Activated CD4-positive, alpha-beta T cell treated with anti-CD3 and anti-CD28 coated beads, Interleukin-2, amount 50 U/mL, for 48 hours (primary cell): Measurements from ENCODE around the gene AGAP1.

Experiments used
- DNase-seq, 2 experiments: peaks; one replicate each; pipeline ENCODE4 v3.0.0-alpha.2; 2020

AGAP1 gene

DNA sequence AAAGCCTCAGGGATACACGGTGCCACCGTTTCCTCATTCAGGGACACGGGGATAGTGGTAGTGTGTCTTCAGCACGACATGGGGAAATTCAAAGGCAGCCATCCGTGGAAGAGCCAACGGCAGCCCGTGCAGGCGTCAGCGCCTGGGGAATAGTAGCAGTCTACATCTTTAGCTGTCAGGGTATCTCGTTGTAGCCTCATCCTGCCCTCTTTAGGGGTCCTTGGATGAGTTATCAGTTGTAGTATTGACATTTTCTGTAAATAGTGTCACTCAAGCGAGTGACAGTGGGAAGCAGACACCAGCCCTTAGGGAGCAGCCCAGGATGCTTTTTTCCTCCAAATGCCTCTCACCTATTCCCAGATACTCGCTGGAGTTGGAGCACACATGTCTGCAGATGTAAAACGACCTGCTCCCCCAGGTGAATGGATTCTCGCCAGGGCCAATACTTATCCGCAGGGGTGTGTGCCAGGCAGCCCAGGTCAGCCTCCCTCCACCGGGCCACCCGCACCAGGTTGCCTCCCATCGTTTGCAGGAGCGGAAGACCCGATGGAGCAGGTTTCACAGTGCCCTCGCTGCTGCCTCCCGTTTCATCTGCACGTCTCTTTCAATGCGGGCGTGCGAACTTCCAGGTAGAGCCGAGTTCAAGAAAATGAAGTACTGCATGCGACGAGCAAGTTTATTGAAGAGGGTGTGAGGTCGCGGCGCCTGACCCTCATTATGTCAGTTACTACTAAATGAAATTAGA lies 41.0 kb downstream of the AGAP1 start:
- DNase-seq = no peak

DNA sequence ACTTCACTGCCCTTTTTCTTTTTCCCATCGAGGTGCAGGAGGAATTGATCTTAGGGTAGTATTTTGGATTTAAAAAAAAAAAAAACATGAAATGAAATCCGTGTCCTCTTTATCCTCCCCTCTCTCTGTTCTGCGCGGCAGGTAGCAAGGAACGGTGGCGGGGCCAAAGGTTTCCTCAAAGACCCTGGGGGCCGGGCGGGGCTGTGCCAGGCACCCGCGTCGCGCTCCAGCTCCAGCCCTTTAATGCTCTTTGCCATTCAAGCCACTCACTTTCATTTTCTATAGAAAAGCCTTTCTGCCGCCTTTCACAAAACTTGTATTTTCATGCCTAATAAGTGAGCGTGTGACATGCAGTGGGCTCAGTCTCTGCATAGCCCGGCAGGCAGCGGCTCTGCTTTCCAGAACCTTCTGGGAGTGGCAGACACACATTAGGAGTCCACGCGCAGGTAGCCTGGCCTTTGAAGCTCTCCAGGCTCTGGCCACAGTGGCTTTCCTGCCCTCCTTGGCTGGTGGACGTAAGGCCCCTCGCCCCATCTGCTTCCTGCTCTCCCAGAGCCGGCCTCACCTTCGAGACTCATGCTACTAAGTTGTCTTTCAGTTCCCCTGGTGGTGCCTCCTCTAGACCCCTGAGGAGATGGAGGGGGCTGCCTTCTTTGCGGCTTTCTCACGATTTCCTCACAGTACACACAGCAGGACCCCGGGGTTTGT lies 41.7 kb downstream of the AGAP1 start:
- no peak for DNase-seq

DNA sequence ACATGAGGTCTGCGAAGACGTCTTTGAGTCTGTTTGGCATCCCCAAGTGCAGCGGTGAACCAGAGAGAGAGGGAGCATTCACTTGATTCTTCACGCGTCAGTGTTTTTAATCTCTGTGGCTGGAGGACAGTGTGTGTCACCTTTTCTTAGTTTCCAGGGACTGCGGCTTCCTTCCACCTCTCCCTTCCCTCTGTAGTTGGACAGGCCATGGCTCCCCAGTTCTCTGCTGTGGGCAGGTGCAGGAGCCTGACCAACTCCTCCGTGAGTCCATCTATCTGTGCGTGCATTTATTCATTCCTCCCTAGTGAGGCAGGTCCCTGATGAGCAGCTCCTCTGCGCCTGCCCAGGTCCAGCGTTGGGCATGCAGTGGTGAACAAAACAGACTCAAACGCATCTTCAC lies 42.9 kb downstream of the AGAP1 start:
- DNase-seq = no peak

DNA sequence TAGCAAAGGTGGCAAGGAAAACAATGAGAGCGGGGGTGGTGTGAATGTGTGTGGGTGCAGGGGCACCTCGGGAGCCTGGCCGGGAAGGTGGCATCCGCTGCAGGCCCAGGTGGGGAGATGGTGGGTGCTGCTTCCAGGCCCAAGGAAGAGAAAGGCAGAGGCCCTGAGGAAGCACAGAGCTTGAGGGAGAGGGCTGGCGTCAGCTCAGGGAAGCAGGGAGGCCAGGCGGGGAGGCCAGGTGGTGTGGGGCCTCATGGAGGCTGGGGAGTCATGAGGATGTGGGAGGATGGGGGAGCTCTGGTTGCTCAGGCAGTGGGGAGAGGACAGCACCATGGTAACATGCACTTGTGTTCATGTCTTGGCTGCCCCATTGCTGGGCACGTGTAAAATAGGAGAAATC lies 43.3 kb downstream of the AGAP1 start:
- no peak for DNase-seq

DNA sequence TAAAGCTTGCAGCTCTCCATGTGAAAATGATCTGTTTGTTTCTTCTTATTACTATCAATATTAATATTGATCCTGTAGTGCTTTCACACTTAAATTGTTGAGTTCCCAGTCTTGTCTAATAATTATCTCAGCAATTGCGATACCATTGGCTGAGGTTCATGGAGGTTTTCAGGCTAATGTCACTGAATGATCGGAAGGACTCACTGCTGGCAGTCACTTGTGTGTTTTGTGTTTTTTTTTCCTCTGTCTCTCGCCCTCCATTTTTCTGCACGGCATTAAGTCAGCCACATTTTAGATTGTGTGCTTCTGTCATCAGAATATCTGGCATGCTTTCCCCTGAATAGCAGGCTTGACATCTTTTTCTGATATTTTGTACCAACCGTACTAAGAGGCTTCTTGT lies 43.7 kb downstream of the AGAP1 start:
- no peak for DNase-seq

DNA sequence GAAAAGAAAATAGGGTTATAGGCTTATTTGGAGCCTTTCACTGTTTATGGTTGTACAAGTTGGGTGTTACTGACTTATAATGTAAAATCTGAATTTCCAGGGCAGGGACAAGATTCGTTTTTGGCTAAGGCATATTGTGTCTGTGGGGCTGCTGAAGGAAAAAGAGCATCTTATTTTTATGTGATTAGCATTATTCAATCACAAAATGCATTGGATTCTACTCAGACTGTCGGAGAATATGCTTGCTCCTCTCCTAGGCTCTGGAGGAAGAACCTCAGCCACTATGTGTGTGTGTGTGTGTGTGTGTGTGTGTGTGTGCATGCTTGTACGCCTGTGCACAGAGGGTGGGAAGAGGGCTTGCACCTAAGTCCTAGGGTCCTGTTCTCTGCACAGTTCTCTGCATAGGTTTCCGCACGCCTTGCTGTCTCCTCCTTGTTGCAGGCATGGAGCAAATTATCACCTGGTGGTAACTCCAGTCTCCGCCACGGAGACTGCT lies 44.3 kb downstream of the AGAP1 start:
- no peak for DNase-seq

DNA sequence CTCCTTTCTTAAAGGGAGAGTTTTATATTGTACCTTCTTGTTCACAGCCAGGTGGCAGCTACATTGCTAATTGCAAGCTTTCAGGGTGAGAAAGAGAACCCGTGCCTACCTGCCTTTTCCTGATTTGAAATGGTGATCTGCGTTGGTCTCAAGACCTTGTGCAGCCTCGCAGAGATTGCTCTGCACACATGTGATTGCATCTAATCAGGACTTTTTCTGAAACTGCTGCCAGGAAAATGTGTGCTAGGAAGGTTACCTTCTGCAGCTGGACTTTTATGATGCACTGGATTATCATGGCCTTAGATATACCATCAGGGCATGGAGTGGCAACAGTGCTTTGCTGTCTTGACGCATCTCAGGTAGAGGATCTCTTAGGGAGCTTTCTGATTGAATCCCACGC lies 45.1 kb downstream of the AGAP1 start:
- DNase-seq = no peak

DNA sequence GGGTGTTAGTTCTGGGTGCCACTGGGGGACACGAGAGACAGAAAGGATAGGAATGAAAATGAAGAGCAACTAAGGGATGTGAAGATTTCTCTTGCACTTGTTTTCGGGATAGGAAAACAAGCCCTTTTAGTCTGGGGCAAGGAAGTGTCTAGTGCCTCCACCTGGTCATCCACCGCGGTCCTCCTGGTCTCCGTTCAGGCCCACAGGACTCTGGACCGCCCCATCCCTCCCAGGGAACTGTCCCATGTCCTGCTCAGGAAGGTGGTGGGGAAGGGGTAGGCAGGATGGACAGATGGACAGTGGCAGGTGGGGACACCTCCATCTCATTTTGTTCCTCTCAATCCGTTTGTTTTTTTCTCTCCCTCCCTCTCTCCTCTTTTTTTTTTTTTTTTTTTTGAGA lies 45.9 kb downstream of the AGAP1 start:
- no peak for DNase-seq

DNA sequence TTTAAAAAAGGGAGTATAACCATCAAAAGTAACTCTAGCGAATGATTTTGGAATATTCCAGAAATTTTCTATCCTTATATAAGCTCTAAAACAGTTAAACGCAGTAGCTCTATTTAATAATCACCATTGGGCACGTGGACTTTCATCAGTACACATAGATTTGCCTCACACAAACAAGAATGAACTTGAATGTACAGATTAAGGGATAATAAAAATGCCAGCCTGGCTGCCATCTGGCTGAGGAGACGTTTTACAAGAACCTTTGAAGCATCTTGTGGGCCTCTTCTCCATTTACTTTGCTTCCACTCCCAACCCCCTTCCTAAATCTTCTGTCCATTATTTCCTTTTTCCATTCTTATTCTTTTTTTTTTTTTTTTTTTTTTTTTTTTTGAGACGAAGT lies 47.2 kb downstream of the AGAP1 start:
- no peak for DNase-seq

DNA sequence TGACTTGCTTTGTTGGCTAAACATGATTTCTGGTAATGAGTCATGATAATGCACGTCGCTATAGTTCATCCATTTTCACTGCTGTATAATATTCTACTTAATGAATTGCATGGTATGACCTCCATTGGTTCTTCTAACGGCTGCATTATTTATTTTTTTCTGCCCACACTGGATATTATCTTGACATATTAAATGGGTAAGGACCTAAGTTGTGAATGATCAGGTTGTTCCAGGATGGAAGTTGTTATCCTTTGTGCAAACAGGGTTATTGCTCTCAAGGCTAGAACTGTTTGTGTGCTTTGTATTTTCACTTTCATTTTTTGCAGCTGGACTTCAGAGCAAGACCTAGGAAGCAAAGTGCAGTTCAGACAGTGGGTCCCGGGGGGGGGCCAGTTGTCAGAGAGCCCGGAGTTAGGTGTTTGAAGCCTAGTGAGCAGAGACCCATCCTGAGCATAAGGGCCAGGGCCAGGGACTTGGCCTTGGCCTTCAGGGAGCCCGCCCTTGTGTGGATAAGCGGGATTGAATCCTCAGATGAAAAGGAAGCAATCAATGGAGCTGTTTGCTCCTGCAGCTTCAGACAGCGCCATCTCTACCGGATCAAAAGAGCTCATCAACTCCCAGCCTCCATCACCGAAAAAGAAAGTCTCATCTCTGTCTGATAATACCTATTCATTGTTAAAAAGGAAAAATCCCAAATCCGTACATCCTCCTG lies 48.2 kb downstream of the AGAP1 start:
- no peak for DNase-seq

DNA sequence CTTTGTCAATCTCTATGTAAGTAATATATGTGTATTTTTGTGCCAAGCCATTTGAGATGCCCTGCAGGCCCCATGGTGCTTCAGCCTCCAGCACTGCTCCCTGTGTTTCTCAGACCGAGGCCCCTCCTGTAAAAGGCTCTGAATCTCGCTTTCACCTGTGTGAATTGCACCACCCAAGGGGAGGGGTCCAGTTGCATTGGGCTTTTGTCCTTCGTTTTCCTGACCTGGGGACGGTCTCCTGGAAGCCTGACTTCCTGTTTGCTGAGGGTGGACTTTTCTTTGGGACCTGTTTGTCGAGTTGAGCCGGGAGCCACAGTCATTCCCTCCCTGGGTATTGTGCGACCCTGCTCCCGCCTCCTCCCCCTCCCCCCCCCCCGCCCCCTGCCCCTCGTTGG lies 48.9 kb downstream of the AGAP1 start:
- DNase-seq = no peak

DNA sequence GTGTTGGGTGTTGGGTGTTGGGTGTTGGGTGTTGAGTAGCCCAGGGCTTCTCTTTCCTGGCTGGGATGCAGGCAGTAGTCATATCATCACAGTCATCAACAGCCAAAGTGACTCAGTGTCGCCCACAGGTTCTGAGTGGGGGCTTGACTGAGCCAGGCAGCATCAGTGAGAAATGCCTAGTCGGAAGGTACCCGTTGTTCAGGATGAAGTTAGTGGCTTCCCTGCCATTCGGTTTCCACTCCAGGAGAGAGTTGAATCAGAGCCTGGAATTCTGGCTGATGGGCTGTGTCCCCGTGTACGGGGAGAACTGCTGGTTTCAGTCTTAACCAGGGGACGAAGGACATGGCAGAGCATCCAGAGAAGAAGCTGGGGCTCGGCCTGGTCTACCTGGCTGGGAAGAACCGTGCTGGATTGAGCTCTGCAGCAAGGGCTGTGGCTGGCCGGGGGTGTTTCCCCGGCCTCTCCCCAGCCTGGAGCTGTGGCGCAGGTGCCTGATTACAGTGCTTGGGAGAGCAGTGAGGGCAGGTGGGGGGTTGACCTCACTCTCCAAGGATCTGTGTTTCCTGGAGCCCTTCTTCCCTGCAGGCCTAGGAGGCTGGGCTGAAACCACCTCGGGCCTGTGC lies 49.4 kb downstream of the AGAP1 start:
- DNase-seq = peak in 1 of 2 experiments; percentile 1

DNA sequence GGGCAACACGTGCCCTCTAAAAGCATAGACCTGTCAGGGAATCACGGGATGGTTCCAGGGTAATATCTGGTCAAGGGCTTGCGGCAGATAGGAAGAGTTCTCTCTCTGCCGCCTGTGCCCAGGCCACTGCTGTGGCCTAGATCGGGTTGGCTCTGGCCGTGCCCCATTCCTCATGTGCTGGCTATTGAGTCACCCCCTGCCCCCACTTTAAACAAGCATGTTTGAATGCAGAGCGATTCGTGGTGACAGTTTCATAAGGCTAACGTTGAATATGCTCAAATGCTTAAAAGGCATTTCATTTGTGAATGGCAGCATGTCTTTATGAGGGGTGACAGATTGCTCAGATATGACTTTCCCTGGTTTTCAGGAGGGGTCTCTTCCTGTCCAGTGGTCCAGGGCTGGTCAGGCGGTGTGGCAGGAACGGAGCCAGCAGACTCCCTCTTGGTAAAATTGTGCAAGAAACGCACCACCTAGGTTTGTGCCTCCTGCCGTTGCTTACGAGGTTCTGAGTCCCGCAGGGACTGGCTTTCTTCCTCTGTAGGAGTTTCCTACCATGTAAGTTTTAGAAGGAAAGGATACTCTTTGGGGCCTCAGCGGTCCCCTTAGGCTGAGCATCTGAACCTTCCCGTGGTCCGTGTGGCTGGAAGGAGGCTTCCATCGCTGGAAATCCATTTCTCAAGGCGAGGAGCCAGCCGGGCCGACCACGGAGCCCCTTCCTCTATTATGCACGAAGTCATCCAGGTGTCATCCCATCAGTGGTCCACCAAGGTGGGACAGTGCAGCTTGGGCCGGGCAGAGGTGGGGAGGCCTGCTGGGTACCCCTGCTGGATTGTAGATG lies 50.2 kb downstream of the AGAP1 start:
- DNase-seq = no peak

DNA sequence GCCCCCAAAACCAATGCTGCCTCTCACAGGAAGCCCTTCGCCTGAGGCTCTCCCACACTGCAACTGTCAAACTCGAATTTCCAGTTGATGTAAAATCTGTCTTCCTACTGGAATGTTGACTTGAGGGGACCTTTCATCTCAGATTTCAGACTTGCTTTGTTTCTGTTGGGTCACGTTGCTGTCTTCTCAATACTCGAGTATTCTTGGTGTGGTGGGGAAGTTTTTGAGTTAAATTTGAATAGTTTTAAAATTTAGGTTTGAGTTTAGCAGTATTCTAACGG lies 50.8 kb downstream of the AGAP1 start:
- no peak for DNase-seq

DNA sequence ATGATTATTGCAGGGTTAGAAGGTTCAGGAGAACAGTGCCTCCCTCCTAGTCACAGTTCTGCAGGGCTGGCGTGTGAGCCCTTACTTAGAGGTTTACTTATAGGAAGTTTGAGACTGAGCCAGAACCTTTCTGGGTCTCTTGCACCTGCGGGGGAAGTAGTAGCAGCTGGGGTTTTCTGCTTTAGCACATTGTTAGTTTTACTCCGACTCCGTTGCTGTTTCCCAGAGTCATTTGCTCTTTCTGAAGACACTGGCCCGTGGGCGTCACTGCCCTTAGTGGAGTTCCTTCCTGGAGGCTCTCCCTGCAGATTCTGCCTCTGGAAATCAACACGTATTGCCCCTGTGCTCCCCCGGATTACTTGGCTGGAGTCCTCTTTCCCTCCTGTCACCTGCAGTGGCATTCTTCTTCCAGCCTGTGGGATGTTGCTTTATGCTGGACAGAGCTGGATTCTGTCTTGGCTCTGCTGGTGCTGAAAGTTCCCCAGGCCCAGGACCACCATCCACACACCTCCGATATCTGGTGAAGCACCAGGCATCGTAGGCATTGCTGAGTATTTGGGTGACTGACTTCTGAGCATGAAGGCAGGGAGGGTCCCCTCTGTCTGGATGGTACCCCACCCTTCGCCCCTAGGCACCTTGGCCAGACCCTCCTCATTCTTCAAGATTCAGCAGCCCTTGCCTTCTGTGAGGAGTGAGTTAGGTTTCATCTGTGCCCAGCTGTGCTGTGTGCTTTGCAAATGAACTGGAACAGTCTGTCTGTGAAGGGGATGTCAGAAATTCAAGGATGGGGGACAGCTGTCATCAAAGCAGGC lies 51.7 kb downstream of the AGAP1 start:
- no peak for DNase-seq

DNA sequence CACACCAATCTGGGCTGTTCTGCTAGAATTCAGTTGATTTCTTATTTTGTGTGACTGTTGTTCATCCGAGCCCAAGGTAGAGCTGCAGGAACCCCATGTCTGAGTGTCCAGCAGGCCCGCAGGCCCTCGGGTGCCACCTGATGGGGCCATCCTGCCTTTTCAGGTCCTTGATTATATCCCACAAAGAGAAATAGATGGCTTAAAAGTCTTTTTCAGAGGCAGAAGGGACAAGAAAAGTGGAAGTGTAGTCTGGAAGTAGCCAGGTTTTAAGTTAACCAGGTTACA lies 52.2 kb downstream of the AGAP1 start:
- no peak for DNase-seq

DNA sequence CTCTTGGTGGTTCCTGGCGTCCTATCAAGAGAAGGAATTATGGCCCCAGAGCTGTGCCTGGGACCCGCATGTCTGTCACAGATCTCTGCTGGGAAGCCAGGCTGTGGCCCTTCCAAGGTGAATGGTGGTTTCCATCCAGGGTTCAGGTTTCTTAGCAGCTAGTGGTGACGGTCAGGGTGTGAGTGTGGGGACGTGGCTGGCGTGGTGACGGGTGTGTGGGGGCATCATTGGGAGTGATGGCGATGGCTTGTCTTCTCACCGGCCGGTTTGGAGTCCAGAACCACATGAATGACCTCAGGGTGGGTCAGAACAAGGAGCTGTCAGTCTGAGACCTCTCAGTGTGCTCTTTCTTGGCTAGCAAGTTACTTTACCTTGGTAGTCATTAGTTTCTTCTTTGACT lies 52.6 kb downstream of the AGAP1 start:
- no peak for DNase-seq

DNA sequence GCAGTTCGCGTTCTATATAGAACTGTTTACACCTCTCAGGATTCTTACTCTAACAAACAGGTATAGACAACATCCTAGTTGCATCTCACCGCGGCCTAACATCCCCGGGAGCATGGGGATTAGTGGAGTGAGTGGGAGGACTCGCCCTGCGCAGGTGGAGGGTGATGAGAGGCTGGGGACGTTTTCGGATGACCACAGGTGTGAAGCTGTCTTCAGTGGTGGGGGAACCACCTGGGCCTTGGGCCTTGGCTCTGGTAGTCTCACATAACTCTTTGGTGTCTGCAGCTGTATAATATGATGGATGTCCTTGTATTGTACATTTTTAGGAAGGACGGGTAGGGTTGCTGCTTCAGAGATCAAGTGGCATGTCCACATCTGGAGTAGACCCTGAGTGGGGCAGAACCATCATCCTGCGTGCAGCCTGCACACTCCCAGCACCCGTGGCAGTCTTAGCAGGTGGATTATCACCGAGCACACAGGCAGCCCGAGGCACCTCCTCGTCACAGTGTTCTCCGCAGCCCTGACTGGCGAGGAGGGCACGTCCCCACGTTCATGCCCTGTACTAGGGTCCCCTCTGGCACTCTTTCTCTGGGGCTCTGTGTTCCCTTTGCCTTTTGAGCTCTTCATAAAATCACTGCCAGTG lies 56.0 kb downstream of the AGAP1 start:
- no peak for DNase-seq

DNA sequence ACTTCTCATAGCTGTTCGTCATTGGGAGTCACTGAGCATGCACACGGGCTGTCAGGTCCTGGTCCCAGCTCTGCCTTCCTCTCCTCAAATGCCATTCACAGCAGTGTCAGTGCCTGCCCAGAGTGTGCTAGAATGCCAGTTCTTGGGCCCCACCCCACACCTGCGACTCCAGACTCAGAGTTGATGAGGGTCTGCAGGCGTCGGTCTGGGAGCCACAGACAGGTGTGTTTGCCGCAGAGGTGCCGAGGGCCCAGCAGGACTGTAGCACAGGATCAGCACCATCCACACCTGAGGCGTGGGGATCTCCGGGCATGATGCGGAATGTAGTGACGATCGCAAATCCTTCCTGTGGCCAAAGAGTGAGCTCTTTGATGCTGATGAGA lies 56.5 kb downstream of the AGAP1 start:
- DNase-seq = no peak

DNA sequence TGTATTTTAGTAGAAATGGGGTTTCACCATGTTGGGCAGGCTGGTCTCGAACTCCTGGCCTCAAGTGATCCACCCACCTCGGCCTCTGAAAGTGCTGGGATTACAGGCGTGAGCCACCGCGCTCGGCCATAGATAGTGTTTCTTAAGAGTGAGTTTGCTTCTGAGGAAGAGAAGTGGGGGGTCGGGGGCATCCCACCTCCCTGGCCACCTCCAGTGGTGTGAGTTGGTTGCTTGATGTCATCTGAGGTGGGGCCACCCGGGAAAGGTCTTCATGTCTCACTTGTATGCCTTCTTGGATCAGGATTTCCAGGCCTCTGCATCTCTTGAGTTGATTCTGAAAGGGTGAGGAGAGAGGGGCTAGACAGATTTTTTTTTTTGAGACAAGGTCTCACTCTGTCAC lies 57.1 kb downstream of the AGAP1 start:
- no peak for DNase-seq

DNA sequence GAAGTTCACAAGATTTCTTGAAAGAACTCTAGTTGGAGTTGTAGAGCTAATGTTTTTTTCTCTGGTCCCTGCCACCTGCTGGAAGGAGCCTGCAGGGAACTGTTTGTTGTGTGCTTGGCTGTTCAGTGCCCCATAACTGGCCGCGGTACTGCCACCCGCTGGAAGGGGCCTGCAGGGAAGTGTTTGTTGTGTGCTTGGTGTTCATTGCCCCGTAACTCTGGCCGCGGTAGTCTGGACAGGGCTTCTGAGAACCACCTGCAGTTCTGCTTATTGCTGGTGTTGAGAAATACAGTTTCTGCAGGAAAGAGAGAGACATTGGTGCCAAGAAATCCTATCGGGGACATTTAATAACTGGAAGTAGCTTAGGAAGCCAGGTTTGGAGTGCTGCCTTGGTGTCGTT lies 58.1 kb downstream of the AGAP1 start:
- no peak for DNase-seq

DNA sequence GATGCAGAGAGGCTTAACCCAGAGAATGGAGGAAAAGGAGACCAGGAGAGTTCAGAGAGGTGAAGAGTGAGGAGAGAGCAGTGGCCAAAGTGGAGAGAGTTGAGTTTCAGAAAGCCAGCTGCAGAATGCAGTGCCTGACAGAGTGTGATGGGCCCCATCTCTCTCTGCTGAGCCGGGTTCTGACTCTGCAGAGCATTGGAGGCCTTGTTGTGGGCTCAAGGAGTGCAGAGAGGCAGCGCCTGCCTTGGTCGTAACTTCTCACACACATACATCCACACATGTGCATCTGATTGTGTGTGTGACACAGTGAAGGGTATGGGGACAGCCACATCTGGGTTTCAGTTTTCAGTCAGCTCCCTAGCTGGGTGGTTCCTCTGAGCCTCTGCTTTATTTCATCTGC lies 58.8 kb downstream of the AGAP1 start:
- DNase-seq = no peak
